Colonic mucosa (tissue), 4 donors: ENCODE measurements around the gene ITGA3. TPM values are rescaled to one million over a fixed set of nuclear protein-coding genes. Genes with fewer than 3 reads are reported as not detected.

Experiments
- DNase-seq: peaks from one replicate; pipeline ENCODE4 v3.0.0-alpha.2; 2020
- H3K27ac ChIP-seq: fragments of 200-600 bp; one replicate; pipeline ENCODE4 v1.8.0; 2021
- H3K27me3 ChIP-seq: fragments of 200-600 bp; one replicate; pipeline ENCODE4 v1.8.0; 2021
- H3K36me3 ChIP-seq: fragments of 200-600 bp; one replicate; pipeline ENCODE4 v1.8.0; 2021
- H3K4me1 ChIP-seq: fragments of 200-600 bp; one replicate; pipeline ENCODE4 v1.8.0; 2021; ENCODE audit warnings: mild to moderate bottlenecking
- H3K4me3 ChIP-seq: fragments of 200-600 bp; one replicate; pipeline ENCODE4 v1.8.0; 2021
- H3K9ac ChIP-seq, 2 donors: one replicate each; pipeline ENCODE4 v1.7.0; 2013; ENCODE audit warnings: control low read depth in 2 of 2, low read depth in 2 of 2, low read length in 2 of 2
- H3K9me3 ChIP-seq: fragments of 200-600 bp; one replicate; pipeline ENCODE4 v1.8.0; 2021
- CTCF ChIP-seq: fragments of 200-600 bp; IDR thresholded peaks from one replicate; pipeline ENCODE4 v1.8.0; 2022; ENCODE audit warnings: antibody characterized with exemption, mild to moderate bottlenecking
- intact Hi-C: fragments of 100-400 bp; cut with DNase I; formaldehyde crosslinking; loops from one replicate; pipeline ENCODE4 v1.14.1; 2022
- total RNA-seq, 2 donors: library from RNA; stranded (reverse); fragmentation: NEBNext Ultra II Directional in 1 of 2; extraction: Animal tissue kit (Norgen Biotek cat#: 25700) in 1 of 2; gene quantifications; one replicate each; pipeline ENCODE4 v1.2.1, GENCODE V29; 2021
- donor health status: healthy.
- donor health status: DM: no; HTN: no; CAD: no.
- donor health status: DM: no; HTN: no; CAD: no.

Gene ITGA3
- total RNA-seq, 2 donors from 2014 or later = 111 to 116 TPM

- Histone ChIP-seq H3K4me3 (no peak overlapping the region), H3K27me3 (no peaks in the 10 kb centered on the region), H3K27ac (no peak overlapping the region), H3K9ac (peak overlapping the region in 1 of 2 donors; percentile 16), H3K9me3 (no peaks in the 10 kb centered on the region), H3K4me1 (peaks cover 31% of the 10 kb centered on the region), H3K36me3 (no peaks in the 10 kb centered on the region)
- no peak for DNase-seq
- no peak for TF ChIP-seq CTCF
- intact Hi-C loops = loop anchor here (5.0 to 10.0 kb wide), 2 partner anchors 53 to 196 kb away; partner anchors contain the start of gene PPP1R9B
These were observed 43.1 kb downstream of the ITGA3 start for GRCh38 chr17:50099003-50099402.

GRCh38 chr17:50100480-50100883, 44.6 kb downstream of the ITGA3 start:
- no peak for TF ChIP-seq CTCF
- H3K9me3 ChIP-seq = no peaks in the 10 kb centered on the region
- H3K4me3 ChIP-seq = no peak overlapping the region
- intact Hi-C loops = no loop called here
- H3K36me3 ChIP-seq = no peaks in the 10 kb centered on the region
- H3K27me3 ChIP-seq = no peaks in the 10 kb centered on the region
- peak; percentile 70 for DNase-seq
- peak overlapping the region in 1 of 2 donors; percentile 88 for H3K9ac ChIP-seq
- peaks cover 31% of the 10 kb centered on the region for H3K4me1 ChIP-seq
- H3K27ac ChIP-seq = peak overlapping the region; percentile 65

GRCh38 chr17:50100921-50101345, 45.0 kb downstream of the ITGA3 start:
- Histone ChIP-seq H3K9ac (peak overlapping the region; percentile 49 to 88), H3K27me3 (no peaks in the 10 kb centered on the region), H3K27ac (peak overlapping the region; percentile 65), H3K36me3 (no peaks in the 10 kb centered on the region), H3K4me1 (peaks cover 29% of the 10 kb centered on the region), H3K9me3 (no peaks in the 10 kb centered on the region), H3K4me3 (no peak overlapping the region)
- intact Hi-C loops = no loop called here
- TF ChIP-seq CTCF = no peak
- no peak for DNase-seq

- H3K27ac ChIP-seq = peak overlapping the region; percentile 65
- no peaks in the 10 kb centered on the region for H3K9me3 ChIP-seq
- TF ChIP-seq CTCF = no peak
- peaks cover 25% of the 10 kb centered on the region for H3K4me1 ChIP-seq
- H3K27me3 ChIP-seq = no peaks in the 10 kb centered on the region
- intact Hi-C loops = no loop called here
- no peaks in the 10 kb centered on the region for H3K36me3 ChIP-seq
- DNase-seq = peak; percentile 89
- H3K4me3 ChIP-seq = no peak overlapping the region
- peak overlapping the region; percentile 41 to 88 for H3K9ac ChIP-seq
These were observed 45.6 kb downstream of the ITGA3 start for GRCh38 chr17:50101346-50102163.

GRCh38 chr17:50102164-50102991, 46.5 kb downstream of the ITGA3 start:
- peak; percentile 96 for DNase-seq
- no peaks in the 10 kb centered on the region for H3K9me3 ChIP-seq
- no peaks in the 10 kb centered on the region for H3K27me3 ChIP-seq
- H3K36me3 ChIP-seq = no peaks in the 10 kb centered on the region
- H3K4me3 ChIP-seq = no peak overlapping the region
- H3K27ac ChIP-seq = peak overlapping the region; percentile 65
- peaks cover 25% of the 10 kb centered on the region for H3K4me1 ChIP-seq
- H3K9ac ChIP-seq = peak overlapping the region; percentile 48 to 88
- intact Hi-C loops = no loop called here
- TF ChIP-seq CTCF = no peak
